ENCODE data around the gene CNTN4.

The CNTN4 gene

GRCh38 chr3:2458816-2459215 lies 360.1 kb downstream of the CNTN4 start:
- H3K27ac ChIP-seq, result no peak overlapping the region
- TF ChIP-seq, protein P1, sequence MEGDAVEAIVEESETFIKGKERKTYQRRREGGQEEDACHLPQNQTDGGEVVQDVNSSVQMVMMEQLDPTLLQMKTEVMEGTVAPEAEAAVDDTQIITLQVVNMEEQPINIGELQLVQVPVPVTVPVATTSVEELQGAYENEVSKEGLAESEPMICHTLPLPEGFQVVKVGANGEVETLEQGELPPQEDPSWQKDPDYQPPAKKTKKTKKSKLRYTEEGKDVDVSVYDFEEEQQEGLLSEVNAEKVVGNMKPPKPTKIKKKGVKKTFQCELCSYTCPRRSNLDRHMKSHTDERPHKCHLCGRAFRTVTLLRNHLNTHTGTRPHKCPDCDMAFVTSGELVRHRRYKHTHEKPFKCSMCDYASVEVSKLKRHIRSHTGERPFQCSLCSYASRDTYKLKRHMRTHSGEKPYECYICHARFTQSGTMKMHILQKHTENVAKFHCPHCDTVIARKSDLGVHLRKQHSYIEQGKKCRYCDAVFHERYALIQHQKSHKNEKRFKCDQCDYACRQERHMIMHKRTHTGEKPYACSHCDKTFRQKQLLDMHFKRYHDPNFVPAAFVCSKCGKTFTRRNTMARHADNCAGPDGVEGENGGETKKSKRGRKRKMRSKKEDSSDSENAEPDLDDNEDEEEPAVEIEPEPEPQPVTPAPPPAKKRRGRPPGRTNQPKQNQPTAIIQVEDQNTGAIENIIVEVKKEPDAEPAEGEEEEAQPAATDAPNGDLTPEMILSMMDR (IDR thresholded peaks at IDR 0.05), result no peak
- DNase-seq (ENCODE audit: low spot score), result no peak
- no peak overlapping the region for H3K4me3 ChIP-seq

GRCh38 chr3:2465842-2466241 lies 367.2 kb downstream of the CNTN4 start:
- Histone ChIP-seq H3K4me3 (no peak overlapping the region), H3K27ac (no peak overlapping the region)
- TF ChIP-seq, protein P1 (IDR thresholded peaks at IDR 0.05), result no peak
- DNase-seq (ENCODE audit: low spot score), result no peak

- Histone ChIP-seq H3K4me3 (no peak overlapping the region), H3K27ac (no peak overlapping the region)
- DNase-seq (ENCODE audit: low spot score), result no peak
- TF ChIP-seq, protein P1 (IDR thresholded peaks at IDR 0.05), result no peak
Observed at GRCh38 chr3:2468816-2469215, 370.1 kb downstream of the CNTN4 start.

DNA sequence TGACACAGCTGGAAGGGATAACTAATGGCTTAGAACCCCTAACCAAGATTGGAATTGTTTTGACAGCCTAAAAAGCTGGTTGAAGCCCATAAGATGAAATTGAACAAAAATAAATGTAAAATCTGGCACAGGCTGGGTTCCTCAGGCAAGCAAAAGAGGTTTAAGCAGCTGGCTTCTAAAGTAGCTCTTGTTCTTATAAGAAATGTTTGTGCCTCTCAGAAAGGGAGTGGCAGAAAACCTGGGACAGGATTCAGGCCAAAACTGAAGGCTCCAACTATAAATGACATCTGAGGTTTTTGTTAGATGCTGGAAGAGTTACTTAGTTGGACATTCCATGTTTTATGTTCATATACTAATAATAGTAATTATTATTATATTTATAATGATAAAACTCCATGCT lies 378.3 kb downstream of the CNTN4 start:
- DNase-seq (ENCODE audit: low spot score), result no peak

GRCh38 chr3:2477620-2478019 lies 379.0 kb downstream of the CNTN4 start:
- DNase-seq (ENCODE audit: low spot score), result no peak
- Histone ChIP-seq H3K4me3 (no peak overlapping the region), H3K27ac (no peak overlapping the region)
- TF ChIP-seq, protein P1 (IDR thresholded peaks at IDR 0.05), result no peak

More for the DNA sequence above, 378.3 kb downstream of the CNTN4 start:
- TF ChIP-seq, protein P1 (IDR thresholded peaks at IDR 0.05), result no peak
- H3K27ac ChIP-seq, result no peak overlapping the region
- no peak overlapping the region for H3K4me3 ChIP-seq

GRCh38 chr3:2484162-2485026 lies 385.7 kb downstream of the CNTN4 start:
- TF ChIP-seq, protein P1 (IDR thresholded peaks at IDR 0.05), result no peak
- no peak overlapping the region for H3K27ac ChIP-seq
- no peak for DNase-seq (ENCODE audit: low spot score)

GRCh38 chr3:2485027-2485375 lies 386.3 kb downstream of the CNTN4 start:
- DNase-seq (ENCODE audit: low spot score), result no peak
- TF ChIP-seq, protein P1 (IDR thresholded peaks at IDR 0.05), result no peak
- Histone ChIP-seq H3K27ac (no peak overlapping the region), H3K4me3 (no peak overlapping the region)

More at GRCh38 chr3:2484162-2485026, 385.7 kb downstream of the CNTN4 start:
- H3K4me3 ChIP-seq, result no peak overlapping the region

Measured in coronary artery (tissue), 2 donors.